ENCODE measurements around the gene HHIPL1.

Gene HHIPL1

DNA sequence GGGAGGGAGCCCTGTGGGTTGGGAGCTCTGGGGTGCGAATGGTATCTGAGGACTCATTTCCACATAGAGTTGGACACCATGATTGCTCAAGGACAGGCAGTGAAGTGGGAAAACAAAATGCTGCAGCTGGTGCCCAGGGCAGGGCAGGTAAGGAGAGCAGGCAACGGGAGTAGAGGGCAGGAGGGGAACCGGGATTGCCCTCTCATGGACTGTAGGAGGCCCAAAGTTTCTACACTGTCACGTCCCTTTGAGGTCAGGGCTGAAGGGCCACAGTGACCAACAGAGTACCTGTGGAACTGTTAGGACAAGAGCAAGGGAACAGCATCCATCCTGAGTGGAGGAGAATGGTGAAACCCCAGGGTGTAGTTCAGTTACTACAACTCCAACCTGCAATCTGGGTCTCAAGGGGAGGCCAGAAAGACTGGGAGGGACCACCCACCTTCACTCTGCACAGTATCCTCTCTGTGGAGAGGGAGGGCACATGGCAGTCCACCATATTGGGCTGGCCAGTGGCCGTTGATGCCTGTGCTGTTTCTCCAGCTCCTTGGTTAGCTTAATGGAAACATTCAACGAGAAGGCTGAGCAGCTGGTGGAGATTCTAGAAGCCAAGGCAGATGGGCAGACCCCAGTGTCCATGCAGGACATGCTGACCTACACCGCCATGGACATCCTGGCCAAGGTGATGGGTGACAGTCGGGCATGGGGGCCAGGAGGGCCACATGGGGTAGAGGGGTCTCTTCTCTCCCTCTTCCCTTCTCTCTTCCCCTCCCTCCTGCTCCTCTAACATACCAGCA is 61.4 kb downstream of the HHIPL1 start:
- DNase-seq (ENCODE audit: low read depth, low spot score) = no peak
- H3K9ac ChIP-seq (ENCODE audit: insufficient read length) = no peak overlapping the region
- H3K27ac ChIP-seq = no peak overlapping the region
- no peak overlapping the region for H3K4me3 ChIP-seq
- H3K9me3 ChIP-seq (ENCODE audit: low read depth, low read length) = no peaks in the 10 kb centered on the region; the same call in 1 of the 2 replicates
- TF ChIP-seq FOXP2 (optimal IDR thresholded peaks at IDR 0.05; ENCODE audit: control extremely low read depth, extremely low read length, insufficient read depth) = no peak
- TF ChIP-seq POLR2AphosphoS5 (IDR thresholded peaks at IDR 0.05; ENCODE audit: borderline replicate concordance, low read depth, low read length) = no peak
- no peaks in the 10 kb centered on the region for H3K36me3 ChIP-seq (ENCODE audit: insufficient read depth, low read length)

DNA sequence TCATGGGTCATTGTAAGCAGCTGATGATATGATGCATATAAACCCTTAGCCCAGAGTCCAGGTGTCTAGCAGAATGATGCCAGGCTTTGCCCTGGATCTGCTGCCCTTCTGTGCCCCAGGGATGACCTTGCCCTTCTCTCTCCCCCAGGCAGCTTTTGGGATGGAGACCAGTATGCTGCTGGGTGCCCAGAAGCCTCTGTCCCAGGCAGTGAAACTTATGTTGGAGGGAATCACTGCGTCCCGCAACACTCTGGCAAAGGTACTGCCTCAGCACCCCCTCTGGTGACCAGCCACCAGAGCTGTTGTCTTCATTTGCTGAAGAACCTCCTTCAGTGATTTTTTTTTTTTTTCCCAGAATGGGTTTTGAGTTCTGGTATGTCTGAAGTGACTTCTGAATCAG is 62.5 kb downstream of the HHIPL1 start:
- no peak for DNase-seq (ENCODE audit: low read depth, low spot score)

DNA sequence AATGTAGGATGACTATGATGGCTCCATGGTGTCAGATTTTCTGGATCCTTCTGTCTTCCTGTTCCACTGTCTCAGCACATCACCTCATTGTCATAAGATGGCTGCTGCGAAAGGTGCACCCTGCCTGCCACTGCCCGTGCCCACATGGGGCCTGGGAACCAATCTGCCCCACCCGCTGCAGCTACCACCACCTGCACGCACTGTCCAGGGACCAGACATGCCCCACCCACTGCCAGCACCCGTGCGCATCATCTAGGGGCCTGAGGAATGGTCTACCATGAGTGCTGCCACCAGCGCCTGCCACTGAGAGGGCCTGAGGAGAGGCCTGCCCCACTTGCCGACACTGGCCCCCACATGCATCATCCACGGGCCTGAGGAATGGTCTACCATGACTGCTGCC is 63.0 kb downstream of the HHIPL1 start:
- Histone ChIP-seq H3K4me3 (no peak overlapping the region), H3K9ac (ENCODE audit: insufficient read length) (no peak overlapping the region), H3K36me3 (ENCODE audit: insufficient read depth, low read length) (no peaks in the 10 kb centered on the region), H3K9me3 (ENCODE audit: low read depth, low read length) (no peaks in the 10 kb centered on the region), H3K27ac (no peak overlapping the region)
- DNase-seq (ENCODE audit: low read depth, low spot score) = no peak
- no peak for TF ChIP-seq EZH2 (IDR thresholded peaks at IDR 0.05)

More for the DNA sequence above, 62.5 kb downstream of the HHIPL1 start:
- Histone ChIP-seq H3K4me3 (no peak overlapping the region), H3K9me3 (ENCODE audit: low read depth, low read length) (no peaks in the 10 kb centered on the region), H3K36me3 (ENCODE audit: insufficient read depth, low read length) (no peaks in the 10 kb centered on the region), H3K27ac (no peak overlapping the region), H3K9ac (ENCODE audit: insufficient read length) (no peak overlapping the region)
- TF ChIP-seq EZH2 (IDR thresholded peaks at IDR 0.05) = no peak
- TF ChIP-seq POLR2AphosphoS5 (IDR thresholded peaks at IDR 0.05; ENCODE audit: borderline replicate concordance, low read depth, low read length) = no peak

DNA sequence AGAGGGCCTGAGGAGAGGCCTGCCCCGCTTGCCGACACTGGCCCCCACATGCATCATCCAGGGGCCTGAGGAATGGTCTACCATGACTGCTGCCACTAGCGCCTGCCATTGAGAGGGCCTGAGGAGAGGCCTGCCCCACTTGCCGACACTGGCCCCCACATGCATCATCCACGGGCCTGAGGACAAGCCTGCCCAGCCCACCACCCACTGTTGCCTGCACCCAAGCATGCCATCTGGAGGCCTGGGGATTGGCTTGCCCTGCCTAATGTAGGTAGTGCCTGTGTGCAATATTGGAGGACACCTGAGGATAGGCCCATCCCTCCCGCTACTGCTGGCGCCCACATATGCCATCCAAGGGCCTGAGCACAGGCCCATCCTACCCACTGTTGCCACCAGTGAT is 63.5 kb downstream of the HHIPL1 start:
- DNase-seq (ENCODE audit: low read depth, low spot score) = no peak
- no peak overlapping the region for H3K9ac ChIP-seq (ENCODE audit: insufficient read length)
- H3K36me3 ChIP-seq (ENCODE audit: insufficient read depth, low read length) = no peaks in the 10 kb centered on the region
- H3K9me3 ChIP-seq (ENCODE audit: low read depth, low read length) = no peaks in the 10 kb centered on the region
- no peak overlapping the region for H3K27ac ChIP-seq
- H3K4me3 ChIP-seq = no peak overlapping the region
- no peak for TF ChIP-seq POLR2AphosphoS5 (IDR thresholded peaks at IDR 0.05; ENCODE audit: borderline replicate concordance, low read depth, low read length)
- TF ChIP-seq EZH2 (IDR thresholded peaks at IDR 0.05) = no peak
- TF ChIP-seq FOXP2 (optimal IDR thresholded peaks at IDR 0.05; ENCODE audit: control extremely low read depth, extremely low read length, insufficient read depth) = no peak

DNA sequence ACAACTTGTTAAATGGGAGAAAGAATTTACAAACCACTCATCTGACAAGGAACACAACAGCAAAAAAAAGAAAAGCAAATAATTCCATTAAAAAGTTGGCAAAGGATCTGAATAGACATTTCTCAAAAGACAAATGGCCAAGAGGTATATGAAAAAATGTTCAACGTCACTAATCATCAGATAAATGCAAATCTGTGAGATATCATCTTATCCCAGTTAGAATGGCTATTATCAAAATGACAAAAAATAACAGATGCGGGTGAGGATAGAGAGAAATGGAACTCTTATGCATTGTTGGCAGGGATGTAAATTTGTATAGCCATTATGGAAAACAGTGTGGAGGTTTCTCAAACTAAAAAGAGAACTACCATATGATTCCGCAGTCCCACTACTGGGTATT is 69.0 kb downstream of the HHIPL1 start:
- H3K27ac ChIP-seq = no peak overlapping the region
- H3K36me3 ChIP-seq (ENCODE audit: insufficient read depth, low read length) = no peaks in the 10 kb centered on the region
- H3K4me3 ChIP-seq = no peak overlapping the region
- H3K9ac ChIP-seq (ENCODE audit: insufficient read length) = no peak overlapping the region
- no peak for TF ChIP-seq EZH2 (IDR thresholded peaks at IDR 0.05)
- TF ChIP-seq POLR2AphosphoS5 (IDR thresholded peaks at IDR 0.05; ENCODE audit: borderline replicate concordance, low read depth, low read length) = no peak
- no peak for TF ChIP-seq FOXP2 (optimal IDR thresholded peaks at IDR 0.05; ENCODE audit: control extremely low read depth, extremely low read length, insufficient read depth)
- no peak for DNase-seq (ENCODE audit: low read depth, low spot score)
- H3K9me3 ChIP-seq (ENCODE audit: low read depth, low read length) = no peaks in the 10 kb centered on the region

DNA sequence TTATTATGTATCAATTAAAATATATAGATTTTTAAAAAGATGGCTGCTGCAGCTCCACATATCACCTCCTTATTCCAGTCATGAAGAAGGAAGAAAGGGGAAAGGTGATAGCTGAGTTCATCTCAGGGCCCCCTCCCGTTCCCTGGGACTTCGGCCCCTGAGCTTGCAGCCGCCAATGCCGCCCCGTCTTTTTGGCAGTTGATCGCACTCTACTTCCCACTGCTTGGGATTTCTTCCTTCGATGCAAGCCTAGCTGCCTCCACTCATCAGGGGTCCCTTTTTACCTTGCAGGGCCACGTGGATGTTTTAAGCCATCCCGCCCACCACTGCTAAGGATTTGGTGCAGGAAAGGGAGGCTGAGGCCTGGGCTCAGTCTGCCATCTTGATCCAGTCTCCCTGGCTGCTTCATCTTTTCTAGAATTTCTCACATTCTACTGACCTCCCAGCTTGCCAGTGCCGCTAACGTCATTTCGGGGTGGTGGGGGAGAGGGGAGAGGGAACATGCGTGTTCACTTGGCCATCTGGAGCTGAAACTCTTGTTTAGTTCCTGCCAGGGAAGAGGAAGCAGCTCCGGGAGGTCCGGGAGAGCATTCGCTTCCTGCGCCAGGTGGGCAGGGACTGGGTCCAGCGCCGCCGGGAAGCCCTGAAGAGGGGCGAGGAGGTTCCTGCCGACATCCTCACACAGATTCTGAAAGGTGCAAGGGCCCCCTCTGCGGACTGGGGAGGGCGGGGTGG is 70.5 kb downstream of the HHIPL1 start:
- H3K9ac ChIP-seq (ENCODE audit: insufficient read length) = no peak overlapping the region
- no peak overlapping the region for H3K4me3 ChIP-seq
- no peak overlapping the region for H3K27ac ChIP-seq
- no peaks in the 10 kb centered on the region for H3K9me3 ChIP-seq (ENCODE audit: low read depth, low read length)
- DNase-seq (ENCODE audit: low read depth, low spot score) = no peak
- no peak for TF ChIP-seq POLR2AphosphoS5 (IDR thresholded peaks at IDR 0.05; ENCODE audit: borderline replicate concordance, low read depth, low read length)
- no peak for TF ChIP-seq EZH2 (IDR thresholded peaks at IDR 0.05)
- TF ChIP-seq FOXP2 (optimal IDR thresholded peaks at IDR 0.05; ENCODE audit: control extremely low read depth, extremely low read length, insufficient read depth) = no peak
- no peaks in the 10 kb centered on the region for H3K36me3 ChIP-seq (ENCODE audit: insufficient read depth, low read length)

DNA sequence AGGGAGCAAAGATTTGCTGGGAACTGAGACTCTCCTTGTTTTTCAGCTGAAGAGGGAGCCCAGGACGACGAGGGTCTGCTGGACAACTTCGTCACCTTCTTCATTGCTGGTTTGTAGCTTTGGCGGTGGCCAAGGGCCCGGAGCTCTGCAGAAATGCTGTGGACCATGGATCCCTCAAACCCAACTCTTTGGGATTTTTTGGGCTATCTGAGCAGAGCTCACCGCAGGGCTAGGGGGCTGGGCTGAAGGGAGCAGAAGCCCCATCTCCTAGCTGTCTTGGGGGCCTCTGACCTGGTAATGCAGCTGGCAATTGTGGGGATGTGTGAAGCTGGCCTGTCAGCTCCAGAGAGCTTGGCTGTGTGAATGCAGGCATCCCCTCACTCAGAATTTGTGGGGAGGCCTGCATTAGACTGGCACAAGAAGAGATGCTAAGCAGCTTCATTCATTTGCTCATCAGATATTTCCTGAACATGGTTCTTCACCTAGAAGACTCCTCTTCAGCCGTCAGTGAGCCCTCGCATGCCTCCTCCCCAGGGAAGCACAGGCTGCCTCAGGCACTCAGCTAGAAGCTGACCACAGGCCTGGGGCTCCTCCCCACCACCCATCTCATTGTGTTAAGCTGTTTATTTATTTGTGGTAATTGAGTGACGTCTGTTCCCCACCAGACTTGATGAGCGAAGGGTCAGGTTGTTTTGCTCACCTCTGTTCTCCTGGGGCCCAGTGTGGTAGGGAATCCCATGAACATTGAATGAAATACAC is 71.3 kb downstream of the HHIPL1 start:
- DNase-seq (ENCODE audit: low read depth, low spot score) = no peak
- no peak overlapping the region for H3K4me3 ChIP-seq
- H3K9me3 ChIP-seq (ENCODE audit: low read depth, low read length) = no peaks in the 10 kb centered on the region
- no peak overlapping the region for H3K27ac ChIP-seq
- H3K36me3 ChIP-seq (ENCODE audit: insufficient read depth, low read length) = no peaks in the 10 kb centered on the region
- no peak for TF ChIP-seq EZH2 (IDR thresholded peaks at IDR 0.05)
- no peak for TF ChIP-seq POLR2AphosphoS5 (IDR thresholded peaks at IDR 0.05; ENCODE audit: borderline replicate concordance, low read depth, low read length)
- no peak for TF ChIP-seq FOXP2 (optimal IDR thresholded peaks at IDR 0.05; ENCODE audit: control extremely low read depth, extremely low read length, insufficient read depth)
- no peak overlapping the region for H3K9ac ChIP-seq (ENCODE audit: insufficient read length)

DNA sequence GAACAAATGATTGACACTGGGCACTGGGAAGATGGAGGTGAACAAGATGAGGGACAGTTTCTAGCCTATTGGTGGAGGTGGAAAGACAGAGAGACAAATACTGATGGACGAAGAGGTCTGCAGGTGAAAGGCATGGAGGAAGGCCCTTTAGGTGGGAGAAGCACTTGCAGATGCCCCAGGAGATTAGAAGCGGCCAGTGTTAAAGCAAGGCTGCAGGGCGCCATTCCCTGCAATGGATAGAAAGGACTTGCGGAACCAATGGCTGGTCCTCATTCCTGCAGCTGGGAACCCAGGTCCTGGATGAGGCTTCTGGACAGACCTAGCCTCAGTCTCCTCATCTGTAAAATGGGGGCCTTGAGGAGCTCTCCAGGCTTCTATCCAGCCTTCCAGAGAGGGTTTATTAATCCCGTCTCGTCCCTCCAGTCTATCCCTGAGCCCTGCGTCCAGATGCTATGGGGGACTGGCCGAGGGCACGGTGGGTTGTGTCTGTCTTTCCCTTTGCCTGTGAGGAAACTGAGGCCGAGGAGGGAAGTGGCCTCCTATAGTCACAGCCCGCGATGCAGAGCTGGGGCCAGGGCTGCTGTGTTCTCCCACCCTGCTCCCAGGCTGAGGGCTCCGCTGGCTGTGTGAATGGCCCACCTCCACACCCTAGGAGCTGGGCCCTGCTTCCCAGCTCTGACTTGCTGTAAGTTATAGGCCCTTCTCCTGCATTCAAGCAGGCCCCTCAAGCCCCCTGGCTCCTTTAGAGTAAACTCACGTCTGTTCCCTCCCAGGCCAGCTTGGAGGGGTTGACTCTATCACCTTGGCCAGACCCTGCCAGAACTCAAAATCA is 72.1 kb downstream of the HHIPL1 start:
- Histone ChIP-seq H3K36me3 (ENCODE audit: insufficient read depth, low read length) (no peaks in the 10 kb centered on the region), H3K27ac (no peak overlapping the region), H3K4me3 (no peak overlapping the region), H3K9ac (ENCODE audit: insufficient read length) (no peak overlapping the region), H3K9me3 (ENCODE audit: low read depth, low read length) (no peaks in the 10 kb centered on the region)
- no peak for DNase-seq (ENCODE audit: low read depth, low spot score)
- TF ChIP-seq POLR2AphosphoS5 (IDR thresholded peaks at IDR 0.05; ENCODE audit: borderline replicate concordance, low read depth, low read length) (no peak), FOXP2 (optimal IDR thresholded peaks at IDR 0.05; ENCODE audit: control extremely low read depth, extremely low read length, insufficient read depth) (no peak), EZH2 (IDR thresholded peaks at IDR 0.05) (no peak)
